ENCODE results near the gene ATP6V1E1.
A peak's percentile ranks its signal among the peaks of the same experiment; 100 is the strongest.

ATP6V1E1 gene

DNA sequence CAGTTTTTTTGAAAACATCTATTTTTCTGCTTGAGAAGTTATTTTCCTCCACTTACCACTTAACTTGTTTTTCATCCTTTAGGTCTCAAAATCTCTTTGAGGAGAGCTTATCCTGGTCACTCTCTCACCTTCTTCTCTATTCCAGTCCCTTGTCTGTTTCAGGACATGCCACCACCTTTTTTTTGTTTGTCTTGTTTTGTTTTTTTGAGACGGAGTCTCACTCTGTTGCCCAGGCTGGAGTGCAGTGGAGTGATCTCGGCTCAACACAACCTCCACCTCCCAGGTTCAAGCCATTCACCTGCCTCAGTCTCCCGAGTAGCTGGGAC is 5.4 kb upstream of the ATP6V1E1 start:
- no peak for DNase-seq (ENCODE audit: low read depth)
- no peak overlapping the region for H3K4me3 ChIP-seq (ENCODE audit: low read length)
- TF ChIP-seq, protein P1, sequence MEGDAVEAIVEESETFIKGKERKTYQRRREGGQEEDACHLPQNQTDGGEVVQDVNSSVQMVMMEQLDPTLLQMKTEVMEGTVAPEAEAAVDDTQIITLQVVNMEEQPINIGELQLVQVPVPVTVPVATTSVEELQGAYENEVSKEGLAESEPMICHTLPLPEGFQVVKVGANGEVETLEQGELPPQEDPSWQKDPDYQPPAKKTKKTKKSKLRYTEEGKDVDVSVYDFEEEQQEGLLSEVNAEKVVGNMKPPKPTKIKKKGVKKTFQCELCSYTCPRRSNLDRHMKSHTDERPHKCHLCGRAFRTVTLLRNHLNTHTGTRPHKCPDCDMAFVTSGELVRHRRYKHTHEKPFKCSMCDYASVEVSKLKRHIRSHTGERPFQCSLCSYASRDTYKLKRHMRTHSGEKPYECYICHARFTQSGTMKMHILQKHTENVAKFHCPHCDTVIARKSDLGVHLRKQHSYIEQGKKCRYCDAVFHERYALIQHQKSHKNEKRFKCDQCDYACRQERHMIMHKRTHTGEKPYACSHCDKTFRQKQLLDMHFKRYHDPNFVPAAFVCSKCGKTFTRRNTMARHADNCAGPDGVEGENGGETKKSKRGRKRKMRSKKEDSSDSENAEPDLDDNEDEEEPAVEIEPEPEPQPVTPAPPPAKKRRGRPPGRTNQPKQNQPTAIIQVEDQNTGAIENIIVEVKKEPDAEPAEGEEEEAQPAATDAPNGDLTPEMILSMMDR (IDR thresholded peaks at IDR 0.05; ENCODE audit: insufficient read depth, low read depth, low read length, missing control alignments), result no peak

DNA sequence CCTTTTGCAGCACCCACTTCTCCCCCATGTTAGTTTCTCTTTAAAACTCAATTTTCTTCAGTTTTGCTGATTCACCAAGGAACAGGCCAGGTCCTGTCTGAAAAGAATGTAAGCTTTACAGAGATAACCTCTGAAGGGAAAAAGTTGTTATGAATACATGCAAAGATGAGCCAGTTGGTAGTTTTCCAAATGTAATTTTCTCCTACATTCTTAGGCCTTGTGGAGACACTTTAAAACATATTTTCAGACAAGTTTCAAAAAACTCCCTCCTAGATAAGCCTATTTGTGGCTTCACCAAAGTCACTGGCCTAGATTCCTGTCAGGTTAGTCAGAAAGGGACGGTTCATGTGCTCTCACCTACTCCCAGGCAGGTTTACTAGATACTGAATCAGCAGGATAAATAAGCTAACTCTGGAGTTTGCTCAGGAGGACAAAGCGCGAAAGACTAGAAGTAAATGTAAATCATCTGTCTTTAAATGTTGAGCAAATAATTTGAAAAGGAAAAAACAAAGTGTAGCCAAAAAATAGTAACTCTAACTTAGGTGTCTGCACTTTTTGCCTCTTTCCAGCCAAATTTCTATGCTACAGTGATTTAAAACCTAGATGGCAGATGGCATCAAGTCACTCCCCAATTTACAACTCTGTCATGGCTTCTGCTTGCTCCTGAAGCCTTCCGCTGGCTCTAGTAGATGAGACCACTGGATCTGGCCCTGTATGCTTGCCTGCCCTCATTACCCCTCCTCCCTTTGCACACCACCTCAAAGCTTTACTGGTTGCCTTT is 4.9 kb upstream of the ATP6V1E1 start:
- no peak overlapping the region for H3K4me3 ChIP-seq (ENCODE audit: low read length)
- DNase-seq (ENCODE audit: low read depth), result peak; percentile 97
- TF ChIP-seq, protein P1 (IDR thresholded peaks at IDR 0.05; ENCODE audit: insufficient read depth, low read depth, low read length, missing control alignments), result no peak

DNA sequence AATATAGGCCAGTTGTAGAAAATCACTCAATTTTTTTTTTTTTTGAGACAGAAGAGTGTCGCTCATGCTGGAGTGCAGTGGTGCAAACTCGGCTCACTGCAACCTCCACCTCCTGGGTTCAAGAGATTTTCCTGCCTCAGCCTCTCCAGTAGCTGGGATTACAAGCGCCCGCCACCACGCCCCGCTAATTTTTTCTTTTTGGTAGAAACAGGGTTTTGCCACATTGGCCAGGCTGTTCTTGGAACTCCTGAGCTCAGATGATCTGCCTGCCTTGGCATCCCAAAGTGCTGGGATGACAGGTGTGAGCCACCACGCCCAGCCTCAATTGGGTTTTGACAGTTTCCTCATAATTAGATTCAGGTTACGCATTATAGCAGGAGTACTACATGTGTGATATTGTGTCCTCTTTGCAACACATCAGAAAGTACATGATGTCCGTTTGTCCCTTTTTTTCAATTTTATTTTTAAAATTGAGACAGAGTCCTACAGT is 2.6 kb upstream of the ATP6V1E1 start:
- TF ChIP-seq, protein P1 (IDR thresholded peaks at IDR 0.05; ENCODE audit: insufficient read depth, low read depth, low read length, missing control alignments), result no peak
- no peak for DNase-seq (ENCODE audit: low read depth)
- H3K4me3 ChIP-seq (ENCODE audit: low read length), result no peak overlapping the region

DNA sequence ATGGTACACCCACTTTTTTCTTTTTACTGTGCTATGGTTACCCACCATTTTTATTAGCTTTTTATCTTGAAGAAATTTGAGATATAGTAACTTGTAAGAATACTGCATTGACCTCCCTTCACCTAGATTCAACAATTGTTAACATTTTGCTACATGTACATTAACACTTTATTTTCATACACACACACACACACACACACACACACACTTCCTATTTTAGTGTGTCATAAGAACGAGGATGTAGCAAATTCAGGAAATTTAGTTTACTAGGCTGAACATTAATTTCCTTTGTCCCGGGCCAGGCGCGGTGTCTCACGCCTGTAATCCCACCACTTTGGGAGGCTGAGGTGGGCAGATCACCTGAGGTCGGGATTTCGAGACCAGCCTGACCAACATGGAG is 1.1 kb upstream of the ATP6V1E1 start:
- no peak for DNase-seq (ENCODE audit: low read depth)
- TF ChIP-seq, protein P1 (IDR thresholded peaks at IDR 0.05; ENCODE audit: insufficient read depth, low read depth, low read length, missing control alignments), result no peak
- no peak overlapping the region for H3K4me3 ChIP-seq (ENCODE audit: low read length)

DNA sequence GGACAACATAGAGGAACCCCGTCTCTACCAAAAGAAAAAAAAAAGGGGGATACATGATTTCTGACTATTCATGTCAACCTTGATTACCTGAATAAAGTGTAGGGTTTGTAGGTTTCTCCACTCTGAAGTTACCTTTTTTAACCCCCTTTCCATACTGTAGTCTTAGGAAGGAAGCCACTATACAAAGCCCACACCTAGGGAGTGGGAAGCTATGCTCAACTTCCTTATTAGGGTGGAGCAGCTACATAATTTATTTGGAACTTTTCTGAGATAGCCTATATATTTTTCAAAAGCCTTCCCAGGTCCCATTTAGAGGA is 582 bp upstream of the ATP6V1E1 start:
- peak overlapping the region; percentile 94 for H3K4me3 ChIP-seq (ENCODE audit: low read length)
- DNase-seq (ENCODE audit: low read depth), result no peak
- TF ChIP-seq, protein P1 (IDR thresholded peaks at IDR 0.05; ENCODE audit: insufficient read depth, low read depth, low read length, missing control alignments), result no peak

DNA sequence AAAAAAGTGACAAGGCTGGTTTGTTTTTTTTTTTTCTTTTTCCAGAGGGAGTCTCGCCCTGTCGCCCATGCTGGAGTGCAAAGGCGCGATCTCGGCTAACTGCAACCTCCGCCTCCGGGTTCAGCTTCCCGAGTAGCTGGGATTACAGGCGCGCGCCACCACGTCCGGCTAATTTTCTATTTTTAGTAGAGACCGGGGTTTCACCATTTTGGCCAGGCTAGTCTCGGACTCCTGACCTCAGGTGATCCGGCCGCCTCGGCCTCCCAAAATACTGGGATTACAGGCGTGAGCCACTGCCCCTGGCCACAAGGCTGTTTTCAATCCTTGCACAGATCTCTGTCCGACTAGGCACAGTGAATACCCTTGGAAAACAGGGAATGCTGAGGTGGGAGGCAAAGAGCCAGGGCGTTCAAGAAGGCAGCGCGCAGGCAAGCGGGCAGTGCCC is 566 bp downstream of the ATP6V1E1 start:
- H3K4me3 ChIP-seq (ENCODE audit: low read length), result peak overlapping the region; percentile 94
- no peak for DNase-seq (ENCODE audit: low read depth)
- TF ChIP-seq, protein P1 (IDR thresholded peaks at IDR 0.05; ENCODE audit: insufficient read depth, low read depth, low read length, missing control alignments), result no peak

DNA sequence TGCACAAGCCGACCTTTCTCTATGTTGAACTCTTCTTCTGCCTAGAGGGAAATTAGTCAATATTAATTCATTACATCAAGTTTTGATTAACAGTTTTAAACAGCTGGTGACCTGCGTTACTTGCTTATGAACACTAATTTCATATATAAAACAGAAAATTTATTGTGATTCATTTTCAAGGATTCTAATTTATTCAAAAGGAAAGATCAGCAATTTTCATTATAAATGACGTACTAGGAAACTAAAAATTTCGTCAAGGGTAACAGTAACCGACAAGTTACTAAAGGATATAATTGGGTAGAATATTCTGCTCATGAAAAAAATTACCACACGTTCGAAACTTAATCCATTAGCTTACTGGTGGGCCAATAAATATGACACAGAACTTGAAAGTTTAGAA is 15.3 kb downstream of the ATP6V1E1 start:
- TF ChIP-seq, protein P1 (IDR thresholded peaks at IDR 0.05; ENCODE audit: insufficient read depth, low read depth, low read length, missing control alignments), result no peak

More for the DNA sequence above, 15.3 kb downstream of the ATP6V1E1 start:
- H3K4me3 ChIP-seq (ENCODE audit: low read length), result no peak overlapping the region
- no peak for DNase-seq (ENCODE audit: low read depth)
